ENCODE results near the gene GPR78. TPM values are rescaled to one million over a fixed set of nuclear protein-coding genes. Genes with fewer than 3 reads are reported as not detected.

The GPR78 gene
- polyA plus RNA-seq, 1 donor (not counting 4 experiments of a cell fraction or from before 2014, with no cell fraction given), result not detected

- TF ChIP-seq CTCF (optimal IDR thresholded peaks at IDR 0.05 in 1 of 3, IDR thresholded peaks at IDR 0.05 in 1 of 3, conservative IDR thresholded peaks at IDR 0.05 in 1 of 3; ENCODE audit: extremely low read depth in 1 of 3, insufficient read depth in 2 of 3, low read length in 3 of 3), result no peak
- TF ChIP-seq EZH2 (IDR thresholded peaks at IDR 0.05; ENCODE audit: low read length), result no peak
- Histone ChIP-seq H3K27ac (ENCODE audit: control insufficient read depth, insufficient read depth, low read length) (no peak overlapping the region), H3K9me1 (ENCODE audit: control insufficient read depth, extremely low read depth, insufficient read depth, low read length) (no peaks in the 10 kb centered on the region), H3K36me3 (ENCODE audit: control insufficient read depth in 2 of 2, extremely low read depth in 1 of 2, insufficient read depth in 2 of 2, low read length in 2 of 2) (no peaks in the 10 kb centered on the region), H4K20me1 (ENCODE audit: control insufficient read depth, extremely low read depth, insufficient read depth, low read length) (no peaks in the 10 kb centered on the region), H2AFZ (ENCODE audit: control insufficient read depth, low read length) (no peak overlapping the region), H3K9me3 (ENCODE audit: control insufficient read depth, low read depth, low read length) (no peaks in the 10 kb centered on the region), H3K79me2 (ENCODE audit: control insufficient read depth, insufficient read depth, low read length) (no peaks in the 10 kb centered on the region), H3K4me1 (ENCODE audit: control insufficient read depth, extremely low read depth, insufficient read depth, low read length) (no peaks in the 10 kb centered on the region), H3K4me2 (ENCODE audit: control insufficient read depth, extremely low read depth, insufficient read depth, low read depth, low read length) (no peak overlapping the region), H3K9ac (ENCODE audit: control insufficient read depth, extremely low read depth, insufficient read depth, low read length) (no peak overlapping the region), H3K27me3 (ENCODE audit: control insufficient read depth, extremely low read depth, insufficient read depth, low read length) (no peaks in the 10 kb centered on the region), H3K4me3 (ENCODE audit: control insufficient read depth in 2 of 3, extremely low read depth in 1 of 3, insufficient read depth in 2 of 3, low read depth in 1 of 3, low read length in 3 of 3) (no peak overlapping the region)
- no peak for DNase-seq (ENCODE audit: low read depth, low spot score)
- no peak for FAIRE-seq
- dilution Hi-C loops (cut with MboI; ENCODE audit: extremely low pct_ligation_motif_present, low sequenced_read_pairs), result no loop called here
Measured at GRCh38 chr4:8601086-8601485, 20.9 kb downstream of the GPR78 start.

DNA sequence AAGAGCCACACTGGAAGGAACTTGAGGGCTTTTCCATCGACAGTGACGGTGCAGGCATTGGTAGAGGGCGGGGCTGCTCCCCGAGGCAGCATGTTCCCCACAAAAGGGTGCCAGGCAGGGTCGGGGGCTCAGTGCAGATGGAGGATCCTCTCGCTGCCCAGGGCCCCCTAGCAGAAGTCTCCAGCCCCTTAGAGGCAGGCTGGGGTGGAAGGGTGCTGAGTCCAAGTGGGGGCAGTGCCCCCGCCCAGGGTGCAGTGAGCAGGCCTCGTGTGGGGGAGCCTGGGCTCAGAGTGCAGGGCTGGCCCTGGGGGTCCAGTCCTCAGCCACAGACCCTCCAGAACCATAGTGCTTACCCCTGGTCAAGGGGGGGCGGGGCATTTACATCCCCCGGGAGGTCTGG is 21.4 kb downstream of the GPR78 start:
- Histone ChIP-seq H2AFZ (ENCODE audit: control insufficient read depth, low read length) (no peak overlapping the region), H3K9me1 (ENCODE audit: control insufficient read depth, extremely low read depth, insufficient read depth, low read length) (no peaks in the 10 kb centered on the region), H3K9me3 (ENCODE audit: control insufficient read depth, low read depth, low read length) (no peaks in the 10 kb centered on the region), H3K27ac (ENCODE audit: control insufficient read depth, insufficient read depth, low read length) (no peak overlapping the region), H3K36me3 (ENCODE audit: control insufficient read depth in 2 of 2, extremely low read depth in 1 of 2, insufficient read depth in 2 of 2, low read length in 2 of 2) (no peaks in the 10 kb centered on the region), H3K79me2 (ENCODE audit: control insufficient read depth, insufficient read depth, low read length) (no peaks in the 10 kb centered on the region), H3K4me2 (ENCODE audit: control insufficient read depth, extremely low read depth, insufficient read depth, low read depth, low read length) (no peak overlapping the region), H4K20me1 (ENCODE audit: control insufficient read depth, extremely low read depth, insufficient read depth, low read length) (no peaks in the 10 kb centered on the region), H3K4me3 (ENCODE audit: control insufficient read depth in 2 of 3, extremely low read depth in 1 of 3, insufficient read depth in 2 of 3, low read depth in 1 of 3, low read length in 3 of 3) (no peak overlapping the region), H3K9ac (ENCODE audit: control insufficient read depth, extremely low read depth, insufficient read depth, low read length) (no peak overlapping the region), H3K27me3 (ENCODE audit: control insufficient read depth, extremely low read depth, insufficient read depth, low read length) (no peaks in the 10 kb centered on the region), H3K4me1 (ENCODE audit: control insufficient read depth, extremely low read depth, insufficient read depth, low read length) (no peaks in the 10 kb centered on the region)
- no peak for FAIRE-seq
- TF ChIP-seq CTCF (optimal IDR thresholded peaks at IDR 0.05 in 1 of 3, IDR thresholded peaks at IDR 0.05 in 1 of 3, conservative IDR thresholded peaks at IDR 0.05 in 1 of 3; ENCODE audit: extremely low read depth in 1 of 3, insufficient read depth in 2 of 3, low read length in 3 of 3) (no peak), EZH2 (IDR thresholded peaks at IDR 0.05; ENCODE audit: low read length) (no peak)
- dilution Hi-C loops (cut with MboI; ENCODE audit: extremely low pct_ligation_motif_present, low sequenced_read_pairs), result no loop called here
- DNase-seq (ENCODE audit: low read depth, low spot score), result no peak
